Hepatocyte (in vitro differentiated cells): ENCODE results near the gene CD44.

Experiments
- EZH2 ChIP-seq: fragments of 200-600 bp; sonication (generic); IDR thresholded peaks from 2 replicates; pipeline ENCODE4 v1.6.1; 2016; ENCODE audit warnings: antibody characterized with exemption, mild to moderate bottlenecking, borderline replicate concordance
- EZH2phosphoT487 ChIP-seq: fragments of 200-600 bp; sonication (generic); IDR thresholded peaks from one replicate; pipeline ENCODE4 v1.6.1; 2018; ENCODE audit warnings: antibody characterized with exemption, mild to moderate bottlenecking, low read depth, moderate library complexity; ENCODE audit not compliant: unreplicated experiment, severe bottlenecking
- TF ChIP-seq, protein P1 (sequence below): fragments of 200-600 bp; sonication (generic); IDR thresholded peaks from 2 replicates; pipeline ENCODE4 v1.5.1; 2016; ENCODE audit warnings: antibody characterized with exemption, mild to moderate bottlenecking; ENCODE audit not compliant: poor library complexity

DNA sequence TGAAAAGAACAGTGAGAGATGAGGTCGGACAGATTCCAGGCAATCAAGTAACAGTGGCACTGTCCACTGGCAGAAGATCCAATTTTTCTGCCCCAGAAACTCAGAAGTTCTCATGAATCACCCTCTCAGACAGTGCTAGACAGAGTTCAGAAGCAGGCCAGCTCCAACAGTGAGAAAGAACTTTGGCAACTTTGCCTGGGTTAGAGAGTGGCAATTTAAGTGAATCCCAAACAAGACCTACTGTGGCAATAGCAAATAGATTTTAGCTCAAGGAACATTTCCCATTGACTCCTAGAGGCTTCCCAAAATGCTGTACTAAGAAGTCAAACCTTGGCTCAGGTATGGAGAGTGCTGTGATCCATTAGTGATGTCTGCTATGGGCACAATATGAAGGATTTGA, 12.3 kb downstream of the CD44 start:
- TF ChIP-seq, protein P1, sequence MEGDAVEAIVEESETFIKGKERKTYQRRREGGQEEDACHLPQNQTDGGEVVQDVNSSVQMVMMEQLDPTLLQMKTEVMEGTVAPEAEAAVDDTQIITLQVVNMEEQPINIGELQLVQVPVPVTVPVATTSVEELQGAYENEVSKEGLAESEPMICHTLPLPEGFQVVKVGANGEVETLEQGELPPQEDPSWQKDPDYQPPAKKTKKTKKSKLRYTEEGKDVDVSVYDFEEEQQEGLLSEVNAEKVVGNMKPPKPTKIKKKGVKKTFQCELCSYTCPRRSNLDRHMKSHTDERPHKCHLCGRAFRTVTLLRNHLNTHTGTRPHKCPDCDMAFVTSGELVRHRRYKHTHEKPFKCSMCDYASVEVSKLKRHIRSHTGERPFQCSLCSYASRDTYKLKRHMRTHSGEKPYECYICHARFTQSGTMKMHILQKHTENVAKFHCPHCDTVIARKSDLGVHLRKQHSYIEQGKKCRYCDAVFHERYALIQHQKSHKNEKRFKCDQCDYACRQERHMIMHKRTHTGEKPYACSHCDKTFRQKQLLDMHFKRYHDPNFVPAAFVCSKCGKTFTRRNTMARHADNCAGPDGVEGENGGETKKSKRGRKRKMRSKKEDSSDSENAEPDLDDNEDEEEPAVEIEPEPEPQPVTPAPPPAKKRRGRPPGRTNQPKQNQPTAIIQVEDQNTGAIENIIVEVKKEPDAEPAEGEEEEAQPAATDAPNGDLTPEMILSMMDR, result no peak
- TF ChIP-seq EZH2phosphoT487 (no peak), EZH2 (no peak)
